Type B pancreatic cell (in vitro differentiated cells): ENCODE results near the gene RPL14. TPM values are rescaled to one million over a fixed set of nuclear protein-coding genes. Genes with fewer than 3 reads are reported as not detected.

Experiments used
- DNase-seq: peaks from one replicate; pipeline ENCODE4 v3.0.0; 2021; ENCODE audit warnings: mixed read lengths; ENCODE audit not compliant: unreplicated experiment; ENCODE audit errors: extremely low spot score
- H3K27ac Mint-ChIP-seq: 2 replicates; pipeline ENCODE4 v1.8.0; 2021; ENCODE audit warnings: mild to moderate bottlenecking, mixed read lengths
- H3K27me3 Mint-ChIP-seq: 2 replicates; pipeline ENCODE4 v1.8.0; 2021; ENCODE audit warnings: mixed read lengths
- H3K36me3 Mint-ChIP-seq: 2 replicates; pipeline ENCODE4 v1.8.0; 2021; ENCODE audit warnings: mixed read lengths
- H3K4me1 Mint-ChIP-seq: one replicate; pipeline ENCODE4 v1.8.0; 2021; ENCODE audit warnings: mixed read lengths; ENCODE audit not compliant: unreplicated experiment
- H3K4me3 Mint-ChIP-seq: 2 replicates; pipeline ENCODE4 v1.8.0; 2021; ENCODE audit warnings: mild to moderate bottlenecking, mixed read lengths
- H3K9me3 Mint-ChIP-seq: 2 replicates; pipeline ENCODE4 v1.8.0; 2021; ENCODE audit warnings: mixed read lengths
- total RNA-seq: library from RNA; stranded (reverse); gene quantifications from 2 replicates; pipeline ENCODE4 v1.2.1, GENCODE V29; 2021; ENCODE audit warnings: low replicate concordance
- TF ChIP-seq, protein P1 (sequence below): fragments of 200-600 bp; sonication (generic); conservative IDR thresholded peaks from 2 replicates; pipeline ENCODE4 v1.5.0; 2021; ENCODE audit warnings: antibody characterized with exemption, mild to moderate bottlenecking

RPL14 gene
- total RNA-seq, 1 donor from 2014 or later: 2,207 TPM

DNA sequence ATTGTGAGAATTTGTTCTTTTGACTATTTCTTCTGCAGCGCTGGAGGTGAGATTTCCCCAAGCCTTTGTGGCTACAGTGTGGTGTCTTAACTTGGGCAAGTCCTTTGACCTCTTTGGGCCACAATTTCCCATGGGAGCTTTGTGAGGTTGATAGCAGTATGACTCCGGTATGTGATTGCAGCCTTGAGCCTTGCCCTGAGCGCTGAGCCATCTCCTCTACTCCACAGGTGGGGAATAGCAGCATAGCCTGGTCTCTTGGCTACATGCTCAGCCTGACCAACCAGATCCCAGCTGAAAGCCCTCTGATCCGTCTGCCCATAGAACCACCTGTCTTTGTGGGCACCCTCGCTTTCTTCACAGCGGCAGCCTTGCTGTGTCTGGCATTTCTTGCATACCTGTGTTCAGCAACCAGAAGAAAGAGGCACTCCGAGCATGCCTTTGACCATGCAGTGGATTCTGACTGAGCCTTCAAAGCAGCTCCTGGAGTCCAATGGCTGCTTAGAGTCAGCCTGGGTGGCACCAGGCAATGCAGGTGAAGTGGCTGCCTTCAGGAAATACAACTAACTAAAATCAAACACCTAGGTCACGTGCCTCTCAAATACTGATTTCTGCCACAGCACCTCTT is 30.0 kb upstream of the RPL14 start:
- H3K27me3 Mint-ChIP-seq: peaks cover 5% of the 10 kb centered on the region
- H3K36me3 Mint-ChIP-seq: peaks cover 3% of the 10 kb centered on the region
- DNase-seq: no peak
- TF ChIP-seq, protein P1, sequence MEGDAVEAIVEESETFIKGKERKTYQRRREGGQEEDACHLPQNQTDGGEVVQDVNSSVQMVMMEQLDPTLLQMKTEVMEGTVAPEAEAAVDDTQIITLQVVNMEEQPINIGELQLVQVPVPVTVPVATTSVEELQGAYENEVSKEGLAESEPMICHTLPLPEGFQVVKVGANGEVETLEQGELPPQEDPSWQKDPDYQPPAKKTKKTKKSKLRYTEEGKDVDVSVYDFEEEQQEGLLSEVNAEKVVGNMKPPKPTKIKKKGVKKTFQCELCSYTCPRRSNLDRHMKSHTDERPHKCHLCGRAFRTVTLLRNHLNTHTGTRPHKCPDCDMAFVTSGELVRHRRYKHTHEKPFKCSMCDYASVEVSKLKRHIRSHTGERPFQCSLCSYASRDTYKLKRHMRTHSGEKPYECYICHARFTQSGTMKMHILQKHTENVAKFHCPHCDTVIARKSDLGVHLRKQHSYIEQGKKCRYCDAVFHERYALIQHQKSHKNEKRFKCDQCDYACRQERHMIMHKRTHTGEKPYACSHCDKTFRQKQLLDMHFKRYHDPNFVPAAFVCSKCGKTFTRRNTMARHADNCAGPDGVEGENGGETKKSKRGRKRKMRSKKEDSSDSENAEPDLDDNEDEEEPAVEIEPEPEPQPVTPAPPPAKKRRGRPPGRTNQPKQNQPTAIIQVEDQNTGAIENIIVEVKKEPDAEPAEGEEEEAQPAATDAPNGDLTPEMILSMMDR: no peak
- no peaks in the 10 kb centered on the region for H3K9me3 Mint-ChIP-seq
- no peak overlapping the region for H3K4me3 Mint-ChIP-seq
- H3K4me1 Mint-ChIP-seq: no peaks in the 10 kb centered on the region
- no peak overlapping the region for H3K27ac Mint-ChIP-seq

DNA sequence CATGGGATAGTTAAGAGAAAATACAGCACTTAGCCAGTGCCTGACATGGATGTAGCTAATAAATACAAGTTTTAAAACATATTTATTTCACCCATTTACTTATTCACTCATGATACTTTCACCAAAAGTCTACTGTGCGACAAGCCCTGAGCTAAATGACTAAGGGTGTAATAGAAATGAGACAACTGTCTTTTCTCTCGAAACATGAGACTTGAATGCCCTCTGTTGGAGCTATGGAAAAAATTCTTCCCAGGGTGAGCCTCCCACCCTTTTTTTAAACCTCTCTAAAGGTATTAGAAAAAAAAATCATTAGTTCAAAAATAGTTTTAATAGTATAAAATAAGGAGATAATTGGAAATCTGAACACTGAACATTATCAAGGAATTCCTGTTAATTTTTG is 24.3 kb upstream of the RPL14 start:
- TF ChIP-seq, protein P1: no peak
- no peak overlapping the region for H3K27ac Mint-ChIP-seq
- no peaks in the 10 kb centered on the region for H3K4me1 Mint-ChIP-seq
- no peak overlapping the region for H3K4me3 Mint-ChIP-seq
- H3K27me3 Mint-ChIP-seq: peaks cover 5% of the 10 kb centered on the region
- DNase-seq: no peak
- H3K36me3 Mint-ChIP-seq: no peaks in the 10 kb centered on the region
- no peaks in the 10 kb centered on the region for H3K9me3 Mint-ChIP-seq

DNA sequence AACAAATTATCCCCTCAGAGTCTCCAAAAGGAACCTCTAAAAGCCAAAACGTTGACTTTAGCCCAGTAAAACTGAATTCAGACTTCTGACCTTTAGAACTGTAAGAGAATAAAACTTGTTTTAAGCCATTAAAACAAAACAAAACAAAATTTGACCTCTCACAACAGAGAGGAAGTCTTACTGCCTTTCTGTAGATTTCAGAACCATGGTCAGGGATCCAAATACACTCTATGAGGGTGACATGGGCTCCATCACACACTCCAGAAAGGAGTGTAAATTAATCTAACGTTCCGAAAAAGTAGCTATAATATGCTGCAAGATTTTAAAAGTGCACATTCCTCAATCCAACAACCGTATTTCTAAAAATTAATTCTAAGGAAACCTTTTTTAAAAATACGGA is 19.2 kb upstream of the RPL14 start:
- Mint-ChIP-seq H3K27me3 (no peaks in the 10 kb centered on the region), H3K9me3 (no peaks in the 10 kb centered on the region), H3K27ac (no peak overlapping the region), H3K4me3 (no peak overlapping the region), H3K36me3 (no peaks in the 10 kb centered on the region), H3K4me1 (no peaks in the 10 kb centered on the region)
- no peak for DNase-seq
- TF ChIP-seq, protein P1: no peak

DNA sequence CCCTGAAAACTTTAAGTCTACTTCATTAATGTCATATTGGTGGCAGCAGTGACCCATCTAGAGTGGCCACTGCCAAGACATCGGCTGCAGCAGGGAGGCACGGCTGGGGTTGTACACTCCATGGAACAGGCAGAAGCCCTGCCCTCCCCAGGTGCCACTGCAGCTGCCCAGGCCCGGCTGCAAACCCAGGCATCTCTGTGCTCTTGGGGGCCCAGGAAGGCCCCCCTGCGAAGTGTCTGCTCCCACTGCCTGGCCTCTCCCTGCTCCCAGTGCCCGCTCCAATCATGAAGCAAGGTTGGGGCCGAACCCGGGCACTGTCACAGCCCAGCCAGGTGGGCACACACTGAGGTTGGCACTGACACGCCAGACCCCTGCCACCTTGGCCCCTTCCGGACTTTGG is 12.1 kb upstream of the RPL14 start:
- Mint-ChIP-seq H3K9me3 (no peaks in the 10 kb centered on the region), H3K4me1 (no peaks in the 10 kb centered on the region), H3K4me3 (no peak overlapping the region), H3K27me3 (no peaks in the 10 kb centered on the region), H3K36me3 (no peaks in the 10 kb centered on the region), H3K27ac (no peak overlapping the region)
- no peak for DNase-seq
- TF ChIP-seq, protein P1: no peak

DNA sequence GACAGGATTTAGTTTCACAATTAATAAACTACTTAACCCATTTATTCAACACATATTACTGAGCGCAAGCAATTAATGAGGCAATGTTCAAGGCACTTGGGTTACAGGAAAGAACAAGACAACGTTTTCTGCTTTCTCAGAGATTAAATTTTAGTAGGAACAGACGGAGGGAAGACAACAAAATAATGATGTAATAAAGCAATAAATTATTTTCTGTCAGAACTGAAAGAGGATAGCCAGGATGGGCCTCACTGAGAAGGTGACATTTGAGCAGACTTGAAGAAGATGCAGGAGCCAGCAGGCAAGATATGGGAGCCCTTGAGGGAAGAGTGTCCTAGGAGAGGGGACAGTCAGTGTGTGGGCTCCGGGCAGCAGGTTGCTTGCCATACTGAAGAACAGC is 11.3 kb upstream of the RPL14 start:
- Mint-ChIP-seq H3K36me3 (no peaks in the 10 kb centered on the region), H3K27ac (no peak overlapping the region), H3K4me1 (no peaks in the 10 kb centered on the region), H3K4me3 (no peak overlapping the region), H3K9me3 (no peaks in the 10 kb centered on the region), H3K27me3 (no peaks in the 10 kb centered on the region)
- no peak for DNase-seq
- TF ChIP-seq, protein P1: no peak

DNA sequence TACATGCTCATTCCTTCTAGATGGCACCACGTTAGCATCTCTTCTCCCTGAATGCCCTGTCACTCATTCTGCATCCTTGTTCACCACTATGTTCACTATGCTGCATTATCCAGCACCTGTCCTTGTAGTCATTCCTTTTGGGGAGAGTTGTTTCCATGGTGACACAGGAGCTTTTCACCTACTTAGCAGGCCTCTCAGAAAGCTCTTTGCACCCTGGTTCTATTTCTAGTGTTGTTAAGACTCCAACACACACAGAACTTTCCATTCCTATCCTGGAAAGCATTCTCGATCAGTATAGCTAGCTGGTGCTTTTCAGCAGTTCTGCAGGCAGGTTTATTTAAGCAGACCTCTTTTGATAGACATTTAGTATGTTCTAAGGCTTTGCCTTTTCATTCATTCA is 6.7 kb upstream of the RPL14 start:
- H3K4me3 Mint-ChIP-seq: no peak overlapping the region
- no peak for DNase-seq
- TF ChIP-seq, protein P1: no peak
- H3K9me3 Mint-ChIP-seq: no peaks in the 10 kb centered on the region
- H3K36me3 Mint-ChIP-seq: no peaks in the 10 kb centered on the region
- peaks cover 21% of the 10 kb centered on the region for H3K4me1 Mint-ChIP-seq
- H3K27ac Mint-ChIP-seq: no peak overlapping the region
- H3K27me3 Mint-ChIP-seq: no peaks in the 10 kb centered on the region
